Calu3 (cell line): ENCODE measurements around the gene CIB4. TPM values are rescaled to one million over a fixed set of nuclear protein-coding genes. Genes with fewer than 3 reads are reported as not detected.

ENCODE experiments used
- BruUV-seq: library from RNA; stranded (reverse); fragments of 400-500 nt; replicated peaks from 2 replicates; lab custom pipeline; 2021; lab: Mats Ljungman, UMichigan
- CTCF ChIA-PET: fragments of 300-600 bp; sonication (Branson Sonifier 250); formaldehyde crosslinking; loops from one replicate; lab custom pipeline; 2022; ENCODE audit warnings: antibody characterized with exemption; lab: Charles Lee
- DNase-seq: peaks from one replicate; pipeline ENCODE4 v3.0.0; 2022
- H3K27ac Mint-ChIP-seq: one replicate; pipeline ENCODE4 v1.8.0; 2022; ENCODE audit warnings: mixed read lengths; ENCODE audit not compliant: unreplicated experiment
- H3K27me3 Mint-ChIP-seq: one replicate; pipeline ENCODE4 v1.8.0; 2022; ENCODE audit warnings: mixed read lengths; ENCODE audit not compliant: unreplicated experiment
- H3K36me3 Mint-ChIP-seq: one replicate; pipeline ENCODE4 v1.8.0; 2022; ENCODE audit warnings: mild to moderate bottlenecking, moderate library complexity, mixed read lengths; ENCODE audit not compliant: insufficient read depth, unreplicated experiment
- H3K4me1 Mint-ChIP-seq: one replicate; pipeline ENCODE4 v1.8.0; 2022; ENCODE audit warnings: mild to moderate bottlenecking, low read depth, mixed read lengths; ENCODE audit not compliant: unreplicated experiment
- H3K4me3 Mint-ChIP-seq: one replicate; pipeline ENCODE4 v1.8.0; 2022; ENCODE audit warnings: mild to moderate bottlenecking, low read depth, moderate library complexity, mixed read lengths; ENCODE audit not compliant: unreplicated experiment
- H3K9me3 Mint-ChIP-seq: one replicate; pipeline ENCODE4 v1.8.0; 2022; ENCODE audit warnings: low read depth, mixed read lengths; ENCODE audit not compliant: unreplicated experiment
- CTCF ChIP-seq: fragments of 200-600 bp; IDR thresholded peaks from one replicate; pipeline ENCODE4 v1.8.0; 2022; ENCODE audit warnings: antibody characterized with exemption; ENCODE audit not compliant: unreplicated experiment
- intact Hi-C: fragments of 100-400 bp; cut with micrococcal nuclease; formaldehyde crosslinking; loops from one replicate; pipeline ENCODE4 v1.10.0; 2022; ENCODE audit not compliant: unreplicated experiment
- total RNA-seq: library from RNA; stranded (reverse); gene quantifications from 2 replicates; pipeline ENCODE4 v1.2.3, GENCODE V29; 2022

Gene CIB4
- total RNA-seq, 1 experiment from 2014 or later, result not detected

DNA sequence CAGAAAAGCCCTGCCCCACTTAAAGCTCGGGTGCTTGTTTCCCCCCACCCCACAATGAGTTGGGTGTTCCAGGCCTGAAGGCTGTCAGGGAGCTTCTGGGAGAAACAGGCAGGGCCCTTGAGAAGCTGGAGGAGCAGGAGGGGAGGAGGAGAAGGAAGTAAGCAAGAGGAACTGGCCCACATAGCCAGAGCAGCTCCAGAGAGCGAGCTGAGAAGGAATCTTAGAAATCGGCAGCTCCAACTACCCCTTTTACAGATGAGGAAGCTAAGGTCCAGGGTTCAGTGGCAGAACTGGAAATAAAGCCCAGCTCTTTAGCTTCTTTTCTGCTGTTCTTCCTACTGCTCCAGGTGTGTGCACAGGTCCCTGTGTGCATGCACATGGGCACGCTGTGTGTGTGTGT lies 38.7 kb upstream of the CIB4 start:
- Mint-ChIP-seq H3K27me3 (peaks cover 80% of the 10 kb centered on the region), H3K36me3 (no peaks in the 10 kb centered on the region), H3K4me1 (no peaks in the 10 kb centered on the region), H3K27ac (no peak overlapping the region), H3K9me3 (no peaks in the 10 kb centered on the region), H3K4me3 (no peak overlapping the region)
- DNase-seq, result no peak
- BruUV-seq, result no TSS peak
- TF ChIP-seq CTCF, result no peak
- CTCF ChIA-PET, result no interaction called here
- intact Hi-C loops, result no loop called here

DNA sequence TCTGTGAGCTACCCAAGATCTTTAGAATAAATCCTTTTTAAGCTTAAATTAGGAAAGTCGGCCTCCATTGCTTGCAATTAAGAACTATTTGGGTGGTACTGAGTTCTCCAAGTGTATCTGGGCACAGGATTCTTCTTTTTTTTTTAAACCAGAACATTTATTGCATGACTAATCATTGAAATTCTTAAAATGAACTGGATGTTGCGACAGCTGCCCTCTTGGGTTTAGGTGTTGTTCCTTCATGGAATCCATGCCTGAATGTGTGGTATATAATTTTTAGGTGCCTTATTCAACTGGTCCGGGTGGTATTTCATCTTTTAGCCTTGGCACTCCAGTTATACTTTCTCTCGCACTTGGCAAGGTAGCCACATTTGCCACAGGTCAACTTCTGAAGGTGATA lies 36.9 kb upstream of the CIB4 start:
- peaks cover 81% of the 10 kb centered on the region for H3K27me3 Mint-ChIP-seq
- CTCF ChIA-PET, result interaction anchor here (0.6 kb wide), 1 partner anchor 15 kb away, joined by 5 read pairs; the partner anchor contains the start of gene KCNK3
- no peaks in the 10 kb centered on the region for H3K9me3 Mint-ChIP-seq
- intact Hi-C loops, result no loop called here
- no peak overlapping the region for H3K4me3 Mint-ChIP-seq
- H3K4me1 Mint-ChIP-seq, result no peaks in the 10 kb centered on the region
- no TSS peak for BruUV-seq
- no peak for DNase-seq
- no peak overlapping the region for H3K27ac Mint-ChIP-seq
- no peak for TF ChIP-seq CTCF
- no peaks in the 10 kb centered on the region for H3K36me3 Mint-ChIP-seq

DNA sequence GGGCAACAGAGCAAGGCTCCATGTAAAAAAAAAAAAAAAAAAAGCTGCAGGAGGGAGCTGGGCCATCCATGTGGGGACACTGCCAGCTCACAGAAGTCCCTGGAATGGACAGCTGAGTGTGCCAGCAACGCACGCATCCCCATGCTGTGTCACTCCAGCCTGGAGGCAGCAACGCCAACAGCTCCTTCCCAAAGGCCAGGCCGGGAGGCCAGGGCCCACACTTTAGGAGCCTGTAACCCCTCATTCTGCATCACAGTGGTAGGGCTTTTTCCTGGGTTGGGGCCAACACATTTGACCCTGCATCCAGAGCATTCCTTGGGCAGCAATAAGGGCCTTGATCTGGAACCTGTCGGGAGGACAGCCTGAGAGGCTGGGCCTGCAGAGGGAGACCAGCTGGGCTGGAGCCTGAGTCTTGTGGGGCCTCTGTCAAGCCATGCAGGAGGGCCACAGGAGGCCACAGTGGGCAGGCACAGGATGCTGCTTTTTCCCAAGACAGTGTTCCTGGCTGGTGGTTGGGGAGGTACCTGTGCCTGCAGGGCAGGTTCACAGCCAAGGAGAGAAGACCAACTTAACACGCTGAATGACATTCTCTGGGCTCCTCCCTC lies 34.6 kb upstream of the CIB4 start:
- H3K4me1 Mint-ChIP-seq, result no peaks in the 10 kb centered on the region
- BruUV-seq, result no TSS peak
- no peaks in the 10 kb centered on the region for H3K9me3 Mint-ChIP-seq
- no peaks in the 10 kb centered on the region for H3K36me3 Mint-ChIP-seq
- peaks cover 81% of the 10 kb centered on the region for H3K27me3 Mint-ChIP-seq
- CTCF ChIA-PET, result no interaction called here
- intact Hi-C loops, result no loop called here
- no peak for TF ChIP-seq CTCF
- DNase-seq, result no peak
- H3K27ac Mint-ChIP-seq, result no peak overlapping the region
- H3K4me3 Mint-ChIP-seq, result no peak overlapping the region

DNA sequence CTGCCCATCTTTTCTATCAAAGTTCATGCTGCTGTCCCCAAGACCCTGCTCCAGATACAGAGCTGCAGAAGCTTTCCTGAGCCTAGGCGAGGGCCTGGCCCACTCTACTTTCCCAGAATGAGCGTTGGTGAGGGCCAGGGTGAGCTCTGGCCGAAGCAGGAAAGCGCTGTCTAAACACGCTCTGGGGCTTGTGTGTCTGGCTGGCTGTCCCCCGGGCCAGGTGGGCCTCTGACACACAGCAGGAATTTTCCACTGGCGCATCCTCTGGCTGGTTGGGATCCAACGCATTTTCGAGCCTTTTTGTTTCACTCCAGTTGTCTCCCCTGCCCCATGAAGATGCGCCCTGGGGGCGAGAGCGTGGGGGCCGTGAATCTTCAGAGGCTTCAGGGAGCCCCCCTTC lies 33.6 kb upstream of the CIB4 start:
- no peaks in the 10 kb centered on the region for H3K36me3 Mint-ChIP-seq
- DNase-seq, result no peak
- peaks cover 81% of the 10 kb centered on the region for H3K27me3 Mint-ChIP-seq
- CTCF ChIA-PET, result no interaction called here
- intact Hi-C loops, result no loop called here
- H3K27ac Mint-ChIP-seq, result no peak overlapping the region
- BruUV-seq, result no TSS peak
- H3K9me3 Mint-ChIP-seq, result no peaks in the 10 kb centered on the region
- H3K4me3 Mint-ChIP-seq, result no peak overlapping the region
- peaks cover 3% of the 10 kb centered on the region for H3K4me1 Mint-ChIP-seq
- no peak for TF ChIP-seq CTCF
